Nephron progenitor cell (in vitro differentiated cells): ENCODE results near the gene RNF213.
A peak's percentile ranks its signal among the peaks of the same experiment; 100 is the strongest.

Experiments
- DNase-seq: peaks from one replicate; pipeline ENCODE4 v3.0.0; 2021
- H3K27ac Mint-ChIP-seq: 2 replicates; pipeline ENCODE4 v1.8.0; 2021; ENCODE audit warnings: mild to moderate bottlenecking, moderate library complexity, mixed read lengths
- H3K27me3 Mint-ChIP-seq: 2 replicates; pipeline ENCODE4 v1.8.0; 2021; ENCODE audit warnings: mild to moderate bottlenecking, low read depth, mixed read lengths; ENCODE audit not compliant: poor library complexity
- H3K36me3 Mint-ChIP-seq: 2 replicates; pipeline ENCODE4 v1.8.0; 2021; ENCODE audit warnings: low read depth, mixed read lengths
- H3K4me1 Mint-ChIP-seq: 2 replicates; pipeline ENCODE4 v1.8.0; 2021; ENCODE audit warnings: mixed read lengths
- H3K4me3 Mint-ChIP-seq: 2 replicates; pipeline ENCODE4 v1.8.0; 2021; ENCODE audit warnings: mild to moderate bottlenecking, moderate library complexity, mixed read lengths
- H3K9me3 Mint-ChIP-seq: 2 replicates; pipeline ENCODE4 v1.8.0; 2021; ENCODE audit warnings: mild to moderate bottlenecking, moderate library complexity, mixed read lengths
- CTCF ChIP-seq: fragments of 200-600 bp; sonication (generic); IDR thresholded peaks from 2 replicates; pipeline ENCODE4 v1.5.0; 2021; ENCODE audit warnings: antibody characterized with exemption

Gene RNF213

GRCh38 chr17:80219013-80219762 is 41.5 kb upstream of the RNF213 start:
- peak overlapping the region; percentile 88 for H3K27ac Mint-ChIP-seq
- TF ChIP-seq CTCF: no peak

GRCh38 chr17:80219763-80220053 is 40.9 kb upstream of the RNF213 start:
- peaks cover 43% of the 10 kb centered on the region for H3K4me1 Mint-ChIP-seq
- peaks cover 5% of the 10 kb centered on the region for H3K27me3 Mint-ChIP-seq
- H3K9me3 Mint-ChIP-seq: no peaks in the 10 kb centered on the region
- no peak for TF ChIP-seq CTCF
- peaks cover 31% of the 10 kb centered on the region for H3K36me3 Mint-ChIP-seq
- H3K4me3 Mint-ChIP-seq: peak overlapping the region; percentile 90
- DNase-seq: no peak
- peak overlapping the region; percentile 88 for H3K27ac Mint-ChIP-seq

More at GRCh38 chr17:80219013-80219762, 41.5 kb upstream of the RNF213 start:
- H3K9me3 Mint-ChIP-seq: no peaks in the 10 kb centered on the region
- DNase-seq: no peak
- peaks cover 5% of the 10 kb centered on the region for H3K27me3 Mint-ChIP-seq
- H3K4me3 Mint-ChIP-seq: peak overlapping the region; percentile 90
- H3K4me1 Mint-ChIP-seq: peaks cover 38% of the 10 kb centered on the region
- peaks cover 27% of the 10 kb centered on the region for H3K36me3 Mint-ChIP-seq

- H3K9me3 Mint-ChIP-seq: no peaks in the 10 kb centered on the region
- peak; percentile 97 for DNase-seq
- H3K4me1 Mint-ChIP-seq: peaks cover 43% of the 10 kb centered on the region
- H3K4me3 Mint-ChIP-seq: peak within 1 kb of the TSS; percentile 90
- H3K27ac Mint-ChIP-seq: peak within 1 kb of the TSS; percentile 88
- TF ChIP-seq CTCF: no peak
- H3K36me3 Mint-ChIP-seq: peaks cover 31% of the 10 kb centered on the region
- peaks cover 5% of the 10 kb centered on the region for H3K27me3 Mint-ChIP-seq
Observed at GRCh38 chr17:80220054-80220735, 40.5 kb upstream of the RNF213 start, which contains the start of the genes SGSH and SLC26A11. TSS of gene SGSH (minus strand) at chr17:80220333. CDS start at chr17:80220313, 20 bp downstream. TSS of gene SLC26A11 (plus strand) at chr17:80220427. CDS start at chr17:80221561, 1,134 bp downstream.

GRCh38 chr17:80220736-80221215 is 39.9 kb upstream of the RNF213 start:
- TF ChIP-seq CTCF: no peak
- Mint-ChIP-seq H3K27ac (no peak overlapping the region), H3K4me1 (peaks cover 43% of the 10 kb centered on the region), H3K27me3 (peaks cover 5% of the 10 kb centered on the region), H3K9me3 (no peaks in the 10 kb centered on the region), H3K4me3 (peak overlapping the region; percentile 88), H3K36me3 (peaks cover 28% of the 10 kb centered on the region)
- peak; percentile 61 for DNase-seq

GRCh38 chr17:80221351-80222105 is 39.1 kb upstream of the RNF213 start:
- Mint-ChIP-seq H3K4me1 (peaks cover 43% of the 10 kb centered on the region), H3K9me3 (no peaks in the 10 kb centered on the region), H3K4me3 (peak overlapping the region; percentile 88), H3K27ac (no peak overlapping the region), H3K36me3 (peaks cover 21% of the 10 kb centered on the region), H3K27me3 (peaks cover 5% of the 10 kb centered on the region)
- no peak for DNase-seq
- TF ChIP-seq CTCF: no peak
